HepG2 (cell line): Measurements from ENCODE around the gene PSMC4. TPM values are rescaled to one million over a fixed set of nuclear protein-coding genes. Genes with fewer than 3 reads are reported as not detected.

Experiments used
- ARID2 ChIP-seq: sonication (generic); formaldehyde crosslinking; IDR thresholded peaks from 2 replicates; pipeline ENCODE4 v1.8.1; 2022; ENCODE audit warnings: mild to moderate bottlenecking, missing genetic modification reagents, borderline replicate concordance
- ARNT2 ChIP-seq: sonication (generic); formaldehyde crosslinking; IDR thresholded peaks from 2 replicates; pipeline ENCODE4 v1.8.0; 2022; ENCODE audit warnings: mild to moderate bottlenecking, low read depth, missing genetic modification reagents, moderate library complexity
- CENPX ChIP-seq: sonication (generic); formaldehyde crosslinking; IDR thresholded peaks from 2 replicates; pipeline ENCODE4 v1.9.0; 2021; ENCODE audit warnings: mild to moderate bottlenecking, missing genetic modification reagents, moderate library complexity
- HHEX ChIP-seq: IDR thresholded peaks from 2 replicates; pipeline ENCODE4 v1.6.1; 2016; ENCODE audit warnings: control low read depth
- HNRNPH1 ChIP-seq: fragments of 200-400 bp; formaldehyde crosslinking; optimal IDR thresholded peaks from 2 replicates; pipeline ENCODE3; 2017; ENCODE audit warnings: mild to moderate bottlenecking, low read depth, low read length
- IKZF4 ChIP-seq: sonication (generic); formaldehyde crosslinking; IDR thresholded peaks from 2 replicates; pipeline ENCODE4 v1.5.1; 2020; ENCODE audit warnings: borderline replicate concordance, mild to moderate bottlenecking, low read depth, missing genetic modification reagents; ENCODE audit errors: not compliant biosample characterization
- KAT8 ChIP-seq: IDR thresholded peaks from 2 replicates; pipeline ENCODE4 v1.6.1; 2016; ENCODE audit warnings: missing genetic modification reagents, missing compliant biosample characterization
- MYC ChIP-seq: sonication (generic); formaldehyde crosslinking; IDR thresholded peaks from 2 replicates; pipeline ENCODE4 v1.9.0; 2021; ENCODE audit warnings: missing genetic modification reagents, borderline replicate concordance
- NCOR1 ChIP-seq: fragments of 200-600 bp; sonication (generic); IDR thresholded peaks from 2 replicates; pipeline ENCODE4 v1.7.0; 2017; ENCODE audit warnings: antibody characterized with exemption, low read length, borderline replicate concordance
- NFRKB ChIP-seq: fragments of 450-650 bp; IDR thresholded peaks from 2 replicates; pipeline ENCODE4 v1.6.1; 2017
- NR2F6 ChIP-seq, 2 experiments: IDR thresholded peaks; 2 replicates each; pipeline ENCODE4 v1.6.1; 2016; ENCODE audit warnings: antibody characterized with exemption in 1 of 2, mild to moderate bottlenecking in 1 of 2
- PPARG ChIP-seq: conservative IDR thresholded peaks from 2 replicates; pipeline ENCODE4 v1.6.1; 2016; ENCODE audit warnings: missing biosample characterization, missing genetic modification reagents
- RBM39 ChIP-seq: fragments of 200-400 bp; formaldehyde crosslinking; IDR thresholded peaks from one replicate; pipeline ENCODE4 v1.6.1; 2018; ENCODE audit warnings: antibody characterized with exemption, mild to moderate bottlenecking, low read depth, low read length; ENCODE audit not compliant: poor library complexity, severe bottlenecking
- SIN3B ChIP-seq: fragments of 150-350 bp; IDR thresholded peaks from 2 replicates; pipeline ENCODE4 v1.6.1; 2014; ENCODE audit warnings: low read length
- STAG1 ChIP-seq: sonication (generic); formaldehyde crosslinking; IDR thresholded peaks from 2 replicates; pipeline ENCODE4 v1.4.0; 2020; ENCODE audit warnings: missing genetic modification reagents
- TBP ChIP-seq: sonication (generic); formaldehyde crosslinking; IDR thresholded peaks from 2 replicates; pipeline ENCODE4 v1.5.0; 2020; ENCODE audit warnings: missing genetic modification reagents
- ZBTB39 ChIP-seq: sonication (generic); formaldehyde crosslinking; IDR thresholded peaks from 2 replicates; pipeline ENCODE4 v1.5.0; 2020; ENCODE audit warnings: missing genetic modification reagents
- ZFYVE20 ChIP-seq: sonication (generic); formaldehyde crosslinking; IDR thresholded peaks from 2 replicates; pipeline ENCODE4 v1.8.0; 2023; ENCODE audit warnings: low read depth, mild to moderate bottlenecking, moderate library complexity, missing genetic modification reagents, borderline replicate concordance
- ZNF136 ChIP-seq: sonication (generic); formaldehyde crosslinking; IDR thresholded peaks from 2 replicates; pipeline ENCODE4 v1.8.1; 2022; ENCODE audit warnings: low read depth, mild to moderate bottlenecking, moderate library complexity, missing genetic modification reagents
- ZNF496 ChIP-seq: sonication (generic); formaldehyde crosslinking; IDR thresholded peaks from 2 replicates; pipeline ENCODE4 v1.8.1; 2023; ENCODE audit warnings: mild to moderate bottlenecking, moderate library complexity, missing genetic modification reagents; ENCODE audit not compliant: insufficient replicate concordance
- ZNF558 ChIP-seq: sonication (generic); formaldehyde crosslinking; IDR thresholded peaks from 2 replicates; pipeline ENCODE4 v1.9.0; 2022; ENCODE audit warnings: mild to moderate bottlenecking, missing genetic modification reagents, borderline replicate concordance
- ZNF567 ChIP-seq: sonication (generic); formaldehyde crosslinking; IDR thresholded peaks from 2 replicates; pipeline ENCODE4 v1.8.1; 2023; ENCODE audit warnings: mild to moderate bottlenecking, missing genetic modification reagents, borderline replicate concordance
- ZNF713 ChIP-seq: sonication (generic); formaldehyde crosslinking; IDR thresholded peaks from 2 replicates; pipeline ENCODE4 v1.4.0; 2020; ENCODE audit warnings: mild to moderate bottlenecking, missing genetic modification reagents
- ZNF775 ChIP-seq: sonication (generic); formaldehyde crosslinking; IDR thresholded peaks from 2 replicates; pipeline ENCODE4 v1.4.0; 2020; ENCODE audit warnings: missing genetic modification reagents, mild to moderate bottlenecking, moderate library complexity, borderline replicate concordance
- ZNF792 ChIP-seq: IDR thresholded peaks from 2 replicates; pipeline ENCODE4 v1.6.1; 2016
- polyA plus RNA-seq, 8 experiments: library from polyadenylated mRNA; depleted of rRNA in 3 of 8; stranded (reverse) in 7 of 8; unstranded in 1 of 8; fragments of >200 nt; fragmentation: Illumina TruSeq in 4 of 8; extraction: Trizol in 4 of 8; gene quantifications; 2 replicates each; pipeline versions ENCODE4 v1.2.1 to v1.2.3, GENCODE V29; 2011 to 2016; ENCODE audit warnings: low read depth in 4 of 8, missing spikeins in 1 of 8, mixed read lengths in 1 of 8; ENCODE audit not compliant: insufficient read depth in 1 of 8
- total RNA-seq, 5 experiments: library from RNA; depleted of rRNA; stranded (reverse); fragments of >200 nt; fragmentation: Illumina TruSeq; extraction: Trizol; gene quantifications; 2 replicates each; pipeline ENCODE4 v1.2.3, GENCODE V29; 2016; ENCODE audit warnings: low read depth in 1 of 5
- TF ChIP-seq, protein P1 (sequence below): sonication (generic); formaldehyde crosslinking; IDR thresholded peaks from 2 replicates; pipeline ENCODE4 v1.5.1; 2020; ENCODE audit warnings: missing genetic modification reagents, mild to moderate bottlenecking, borderline replicate concordance

PSMC4 gene
- total and polyA plus RNA-seq, 2 of the 13 experiments (the other 11 are each of a cell fraction or from before 2014, with no cell fraction given): 49.9 to 160 TPM

DNA sequence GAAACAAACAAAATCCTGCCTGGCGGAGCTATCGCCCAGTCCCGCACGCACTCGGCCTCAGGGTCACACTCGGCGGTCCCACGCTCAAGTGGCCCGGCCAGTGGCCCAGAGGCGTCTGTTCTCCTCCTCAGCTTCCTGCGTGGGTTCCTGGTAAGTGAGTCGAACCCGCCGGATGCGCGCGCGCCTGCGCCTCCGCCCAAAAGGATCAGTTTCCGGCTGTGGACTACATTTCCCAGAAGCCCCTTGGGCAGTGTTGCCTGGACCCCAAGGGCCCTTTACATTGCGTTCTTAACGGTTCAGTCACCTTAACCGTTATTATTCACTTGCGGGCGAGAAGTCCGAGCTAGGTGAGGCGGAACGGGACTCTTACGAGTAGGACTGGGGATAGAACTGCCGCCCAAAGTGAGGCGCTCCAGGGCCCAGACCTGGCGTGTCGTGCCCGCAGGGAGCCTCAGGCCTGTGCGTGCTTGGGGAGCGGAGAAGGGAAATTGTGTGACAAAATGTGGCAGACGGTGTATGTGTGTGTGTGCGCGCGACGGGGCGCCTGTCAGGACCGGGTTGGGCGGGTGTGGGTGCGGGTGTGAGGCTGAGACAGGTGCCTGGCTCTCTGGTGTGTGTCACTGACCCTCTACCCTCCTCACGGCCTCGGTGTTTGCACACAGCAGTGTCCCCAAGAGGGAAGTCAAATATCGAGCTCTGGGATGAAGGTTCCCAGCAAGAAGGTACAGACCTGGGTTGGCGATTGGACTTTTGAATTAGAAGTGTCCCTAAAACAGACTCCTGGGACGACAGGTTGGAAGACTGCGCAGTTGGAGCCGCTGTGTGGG, 26.1 kb downstream of the PSMC4 start, which contains the start of gene ZNF546 (continued):
- no peak for TF ChIP-seq ZBTB39 (CRISPR knock-in tag)
- TF ChIP-seq ARNT2: 0 out of 2 replicates have a peak, but pooled peaks have one; percentile 17
- TF ChIP-seq RBM39: peak; percentile 62
- TF ChIP-seq SIN3B: no peak
- no peak for TF ChIP-seq ZFYVE20 (CRISPR knock-in tag)
- peak; percentile 56 for TF ChIP-seq ZNF792
- no peak for TF ChIP-seq NR2F6 (IDR thresholded peaks at IDR 0.05)
- 0 out of 2 replicates have a peak, but pooled peaks have one; percentile 16 for TF ChIP-seq NR2F6 (CRISPR knock-in tag; IDR thresholded peaks at IDR 0.05)
- peak; percentile 59; the same call in 1 of the 2 replicates for TF ChIP-seq ZNF558
- TF ChIP-seq ZNF496: no peak
- TF ChIP-seq NCOR1: no peak
- no peak for TF ChIP-seq ZNF713 (CRISPR knock-in tag)
- TF ChIP-seq, protein P1, sequence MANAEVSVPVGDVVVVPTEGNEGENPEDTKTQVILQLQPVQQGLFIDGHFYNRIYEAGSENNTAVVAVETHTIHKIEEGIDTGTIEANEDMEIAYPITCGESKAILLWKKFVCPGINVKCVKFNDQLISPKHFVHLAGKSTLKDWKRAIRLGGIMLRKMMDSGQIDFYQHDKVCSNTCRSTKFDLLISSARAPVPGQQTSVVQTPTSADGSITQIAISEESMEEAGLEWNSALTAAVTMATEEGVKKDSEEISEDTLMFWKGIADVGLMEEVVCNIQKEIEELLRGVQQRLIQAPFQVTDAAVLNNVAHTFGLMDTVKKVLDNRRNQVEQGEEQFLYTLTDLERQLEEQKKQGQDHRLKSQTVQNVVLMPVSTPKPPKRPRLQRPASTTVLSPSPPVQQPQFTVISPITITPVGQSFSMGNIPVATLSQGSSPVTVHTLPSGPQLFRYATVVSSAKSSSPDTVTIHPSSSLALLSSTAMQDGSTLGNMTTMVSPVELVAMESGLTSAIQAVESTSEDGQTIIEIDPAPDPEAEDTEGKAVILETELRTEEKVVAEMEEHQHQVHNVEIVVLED (CRISPR knock-in tag): peak; percentile 73; the same call in 1 of the 2 replicates
- TF ChIP-seq HNRNPH1: no peak
- peak; percentile 68 for TF ChIP-seq MYC
- no peak for TF ChIP-seq PPARG (CRISPR knock-in tag)
- 0 out of 2 replicates have a peak, but pooled peaks have one; percentile 41 for TF ChIP-seq TBP (CRISPR knock-in tag)
- peak; percentile 17 for TF ChIP-seq IKZF4
- no peak for TF ChIP-seq CENPX (CRISPR knock-in tag)
- peak; percentile 83 for TF ChIP-seq ARID2
- TF ChIP-seq ZNF775 (CRISPR knock-in tag): no peak
- no peak for TF ChIP-seq HHEX
- TF ChIP-seq STAG1 (CRISPR knock-in tag): no peak; the same call in 1 of the 2 replicates
- TF ChIP-seq ZNF567 (CRISPR knock-in tag): peak; percentile 76; the same call in 1 of the 2 replicates
- TF ChIP-seq ZNF136 (CRISPR knock-in tag): 0 out of 2 replicates have a peak, but pooled peaks have one; percentile 13
- TF ChIP-seq KAT8 (CRISPR knock-in tag): peak; percentile 75
- no peak for TF ChIP-seq NFRKB
